HG02763 (cell line): Measurements from ENCODE around the gene ASPM.
"Not testable (repeated sequence)": the region's sequence is repeated elsewhere in the genome, so short reads cannot be mapped to it uniquely, and the experiment has no call there.

Experiments
- ATAC-seq: cut with Tn5 transposase; IDR thresholded peaks from one replicate; pipeline ENCODE4 v1.9.1; 2021; ENCODE audit warnings: mild to moderate bottlenecking, moderate library complexity; ENCODE audit not compliant: unreplicated experiment

Gene ASPM

DNA sequence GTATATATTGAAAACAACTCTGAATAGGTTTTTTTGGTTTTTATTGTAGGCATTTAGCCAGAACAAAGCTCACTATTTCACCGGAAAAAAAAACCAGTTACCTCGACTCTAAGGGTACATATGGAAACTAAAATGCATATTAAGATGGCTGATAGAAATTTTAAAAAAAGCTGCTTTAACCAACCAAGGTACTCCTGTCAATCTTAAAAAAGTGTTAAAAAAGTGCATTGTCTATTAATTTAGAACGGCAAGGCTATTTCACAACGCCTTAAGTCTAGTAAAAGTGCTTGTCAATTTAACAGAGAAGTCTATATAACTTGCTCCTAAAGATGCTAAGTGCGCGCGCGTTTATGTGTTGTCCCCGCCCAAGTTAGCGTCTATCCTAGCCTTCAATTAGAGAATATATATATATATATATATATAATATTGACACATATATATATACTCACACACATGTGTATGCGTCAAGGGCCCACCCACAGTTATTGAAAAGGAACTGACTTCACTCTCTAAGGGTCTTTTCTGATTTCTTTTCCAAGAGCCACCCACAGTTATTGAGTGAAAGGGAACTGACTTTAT, 934 bp downstream of the ASPM start:
- ATAC-seq, result no peak

DNA sequence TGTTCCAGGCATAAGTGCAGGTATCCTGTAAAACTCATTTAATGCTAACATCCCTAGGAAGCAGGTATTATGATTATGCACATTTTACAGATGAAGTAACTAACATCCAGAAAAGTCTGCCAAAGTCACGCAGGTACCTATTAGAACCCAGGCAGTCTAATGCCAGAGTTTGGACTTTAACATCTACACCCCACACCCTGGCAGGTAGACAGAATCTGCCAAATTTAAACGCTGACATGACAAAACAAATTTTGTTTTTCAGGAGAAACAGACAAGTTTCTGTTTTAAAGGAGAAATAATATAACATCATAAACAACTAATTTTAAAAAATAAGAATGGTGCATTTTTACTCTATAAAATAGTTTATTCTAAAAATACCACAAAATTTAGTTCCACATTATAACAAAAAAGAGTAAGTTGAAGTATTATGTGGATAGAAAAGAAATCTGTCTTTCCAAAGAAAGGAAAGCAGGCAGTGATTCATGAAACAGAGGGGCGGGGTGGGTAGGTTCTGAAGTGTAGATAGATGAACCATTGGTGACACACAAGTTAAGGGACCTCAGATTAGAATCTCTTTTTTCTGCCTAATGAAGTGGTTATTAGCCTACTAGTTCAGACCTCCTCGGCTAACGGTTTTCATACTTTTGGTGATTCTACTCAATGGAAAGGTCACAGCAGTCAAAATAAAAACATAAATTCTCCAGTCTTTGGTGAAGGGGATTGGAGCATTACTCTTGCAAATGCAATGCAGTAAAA, 1.7 kb downstream of the ASPM start:
- no peak for ATAC-seq

DNA sequence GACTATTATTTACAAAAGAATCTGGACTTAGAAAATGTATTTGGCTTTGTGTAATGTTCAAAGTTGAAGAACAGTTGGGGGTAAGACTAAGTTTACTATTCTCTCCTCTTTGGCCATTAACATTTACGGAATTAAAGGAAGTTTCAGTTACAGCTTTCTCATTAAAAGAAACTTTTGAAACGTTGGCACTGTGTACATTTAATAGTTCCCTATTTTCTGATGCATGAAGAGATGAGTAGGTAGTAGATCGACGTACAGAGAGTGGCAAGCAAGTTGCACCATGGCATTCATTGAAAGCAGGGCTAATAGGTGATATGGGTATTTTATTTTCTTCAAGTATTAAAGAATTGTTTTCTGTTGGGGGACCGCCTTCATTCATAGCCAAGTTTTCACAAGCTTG, 3.2 kb downstream of the ASPM start:
- no peak for ATAC-seq

GRCh38 chr1:197141575-197141974, 4.9 kb downstream of the ASPM start:
- ATAC-seq, result no peak

DNA sequence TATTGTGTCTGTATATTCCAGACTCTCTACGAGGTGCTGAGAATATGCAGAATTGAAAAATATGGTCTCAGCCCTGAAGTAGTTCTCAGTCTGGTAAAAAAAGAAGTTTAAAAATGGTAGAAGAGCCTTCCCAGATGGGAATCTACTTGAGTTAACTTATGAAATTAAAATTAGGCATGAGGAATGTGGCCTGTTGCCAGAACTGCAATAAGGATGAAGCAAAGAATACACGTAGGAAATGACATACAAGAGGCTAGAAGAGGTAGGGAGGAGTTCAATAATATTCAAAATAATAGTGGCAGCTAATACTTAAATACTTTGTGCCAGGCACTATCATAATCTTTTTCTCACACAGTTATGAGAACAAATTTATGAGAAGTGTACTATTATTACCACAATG, 6.3 kb downstream of the ASPM start:
- no peak for ATAC-seq

DNA sequence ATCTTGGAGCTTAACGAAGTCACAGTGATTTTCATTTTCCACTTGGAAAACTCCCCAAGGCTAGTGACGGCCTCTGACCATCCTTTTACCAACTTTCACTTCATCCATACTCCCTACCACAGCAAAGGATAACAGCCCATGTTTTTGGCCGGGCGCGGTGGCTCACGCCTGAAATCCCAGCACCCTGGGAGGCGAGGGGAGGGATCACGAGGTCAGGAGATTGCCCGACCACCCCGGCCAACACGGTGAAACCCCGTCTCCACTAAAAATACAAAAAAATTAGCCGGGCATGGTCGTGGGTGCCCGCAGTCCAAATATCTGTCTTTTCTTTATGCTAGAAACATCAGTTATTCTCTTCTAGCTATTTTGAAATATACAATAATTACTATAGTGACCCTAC, 7.3 kb downstream of the ASPM start:
- ATAC-seq, result no peak

GRCh38 chr1:197137322-197137721, 9.1 kb downstream of the ASPM start:
- no peak for ATAC-seq

GRCh38 chr1:197130677-197131304, 15.7 kb downstream of the ASPM start:
- no peak for ATAC-seq

DNA sequence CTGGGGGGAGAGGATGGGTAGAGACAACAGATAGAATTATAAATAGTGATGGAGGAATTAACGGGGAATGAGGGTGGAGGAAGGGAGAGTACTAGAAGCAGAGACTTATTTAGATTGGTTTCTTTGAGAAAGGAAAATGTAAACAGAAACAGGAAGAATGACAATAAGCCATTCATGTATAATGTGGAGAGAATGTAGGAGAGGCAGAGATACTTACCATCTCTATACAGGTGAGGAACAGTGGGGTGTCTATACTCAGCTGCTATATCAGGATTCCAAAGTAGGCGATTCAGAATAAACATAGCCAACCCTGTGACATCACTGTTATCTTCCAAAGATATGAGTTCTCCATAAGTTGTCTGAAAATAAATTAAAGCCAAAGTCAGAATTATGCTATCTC, 16.8 kb downstream of the ASPM start:
- ATAC-seq, result no peak

- no peak for ATAC-seq
These were observed 19.1 kb downstream of the ASPM start for GRCh38 chr1:197127246-197127912.

DNA sequence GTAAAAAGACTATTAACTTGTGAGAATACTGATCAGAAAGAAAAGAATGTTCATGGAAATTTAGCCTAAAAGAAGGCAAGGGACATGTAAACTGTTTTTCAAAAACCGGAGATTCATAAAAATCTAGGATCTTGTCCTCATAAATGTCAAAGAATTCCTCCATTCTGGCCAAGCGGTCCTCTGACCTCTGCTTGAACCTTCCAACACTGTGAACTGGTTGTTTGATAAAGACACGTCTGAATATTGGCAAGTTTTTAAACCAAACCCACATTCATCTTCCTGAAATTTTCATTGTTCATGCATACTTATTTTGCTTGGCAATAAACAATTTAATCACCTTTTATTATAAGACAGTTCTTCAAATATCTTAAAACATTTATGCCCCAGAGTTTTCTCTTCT, 19.8 kb downstream of the ASPM start:
- ATAC-seq, result no peak

DNA sequence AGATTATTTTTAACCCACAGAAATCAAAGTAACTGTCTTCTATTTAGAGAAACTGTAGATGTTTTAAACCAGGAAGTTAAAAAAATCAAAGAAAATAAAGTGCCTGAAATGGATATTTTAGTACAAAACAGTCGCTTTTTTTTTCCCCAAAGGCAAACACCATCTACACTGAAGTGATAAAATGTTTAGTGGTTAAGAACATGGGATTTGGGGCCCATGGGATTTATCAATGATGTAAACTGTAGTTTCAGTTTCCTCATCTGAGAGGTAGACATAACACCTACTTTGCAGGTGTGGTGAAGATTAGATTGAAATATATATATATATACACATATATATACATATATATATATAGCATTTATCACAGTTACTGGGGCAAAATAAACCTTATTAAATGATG, 22.1 kb downstream of the ASPM start:
- ATAC-seq, result no peak

GRCh38 chr1:197116156-197116555, 30.3 kb downstream of the ASPM start:
- no peak for ATAC-seq

DNA sequence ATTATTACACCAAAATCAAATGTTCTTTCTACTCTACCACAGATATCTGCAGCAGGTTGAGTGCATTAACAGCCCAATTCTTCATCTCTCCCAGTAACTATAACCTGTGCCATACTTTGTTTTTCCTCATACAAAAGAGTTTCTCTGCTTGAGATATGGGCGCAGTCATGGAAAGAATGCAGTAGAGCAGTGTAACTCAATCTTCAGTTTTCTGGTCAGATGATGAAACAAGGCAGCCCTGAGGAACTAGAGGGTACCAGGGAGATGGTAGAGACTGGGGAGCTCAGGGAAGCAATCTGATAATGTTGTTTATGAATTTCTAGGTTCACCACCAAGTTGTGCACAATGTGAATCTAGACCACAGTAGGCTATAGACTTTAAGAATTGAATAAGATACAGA, 39.6 kb downstream of the ASPM start:
- ATAC-seq, result no peak

- no peak for ATAC-seq
These were observed 43.2 kb downstream of the ASPM start for GRCh38 chr1:197103300-197103699.

DNA sequence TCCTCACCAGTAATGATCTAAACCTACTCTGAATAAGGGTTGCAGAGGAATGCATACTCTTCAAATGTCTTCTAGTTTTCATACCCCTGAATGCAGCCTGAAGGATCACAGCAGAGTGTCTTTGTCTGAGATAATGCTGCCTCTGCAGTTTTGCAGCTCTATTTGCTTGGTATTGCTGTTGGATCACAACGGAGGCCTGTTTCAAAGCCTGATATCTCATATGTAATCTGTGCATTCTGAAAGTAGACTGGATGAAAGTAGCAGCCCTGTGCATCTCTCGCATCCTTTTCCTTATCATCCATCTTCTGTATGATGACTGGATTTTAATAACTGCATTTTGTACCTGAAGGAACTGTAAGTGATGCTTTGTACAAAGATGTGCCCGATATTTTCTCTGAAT, 44.5 kb downstream of the ASPM start:
- ATAC-seq, result no peak

DNA sequence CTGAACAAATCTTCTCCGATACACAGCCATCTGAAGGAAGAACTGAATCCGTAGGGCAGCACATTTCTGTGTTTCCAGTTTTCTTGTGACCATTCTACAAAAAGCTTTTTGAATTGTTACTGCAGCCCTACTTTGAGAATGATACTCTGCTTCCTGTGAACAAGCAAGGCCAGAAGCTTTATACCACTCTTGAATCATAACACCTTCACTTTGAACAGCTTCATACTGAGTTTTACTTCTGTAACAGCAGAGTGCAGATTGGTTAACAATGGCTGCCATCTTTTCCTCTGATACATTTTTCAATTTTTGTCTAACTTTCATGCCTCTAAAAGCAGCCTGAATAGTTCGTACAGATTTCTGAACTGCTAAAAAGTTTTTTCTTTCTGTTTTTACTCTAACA, 45.8 kb downstream of the ASPM start:
- no peak for ATAC-seq

GRCh38 chr1:197099444-197099843, 47.0 kb downstream of the ASPM start:
- no peak for ATAC-seq

GRCh38 chr1:197096971-197097370, 49.5 kb downstream of the ASPM start:
- ATAC-seq, result not testable (repeated sequence)

DNA sequence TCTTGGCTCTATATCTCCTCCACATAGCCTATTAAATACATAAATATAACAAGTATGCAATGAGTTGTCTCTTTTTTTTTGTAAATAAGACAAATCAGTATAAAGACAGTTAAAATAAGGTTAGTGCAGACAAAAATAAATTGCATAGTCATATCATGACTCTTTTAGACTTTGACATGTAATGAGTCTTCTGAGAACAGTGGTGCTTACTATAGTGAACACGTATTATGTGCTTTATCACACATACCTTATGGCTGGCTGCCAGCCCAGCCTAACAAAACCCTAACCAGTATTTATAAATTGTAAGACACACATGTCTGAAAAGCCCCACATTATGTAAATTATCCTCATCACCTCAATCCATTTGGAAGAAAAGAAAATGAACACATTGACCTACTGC, 50.3 kb downstream of the ASPM start:
- ATAC-seq, result no peak

- no peak for ATAC-seq
These were observed 53.1 kb downstream of the ASPM start for GRCh38 chr1:197093226-197093885.
